ENCODE measurements around the gene KCNN3. TPM values are rescaled to one million over a fixed set of nuclear protein-coding genes. Genes with fewer than 3 reads are reported as not detected.

The KCNN3 gene
- total RNA-seq, 6 experiments from 2014 or later = not detected

DNA sequence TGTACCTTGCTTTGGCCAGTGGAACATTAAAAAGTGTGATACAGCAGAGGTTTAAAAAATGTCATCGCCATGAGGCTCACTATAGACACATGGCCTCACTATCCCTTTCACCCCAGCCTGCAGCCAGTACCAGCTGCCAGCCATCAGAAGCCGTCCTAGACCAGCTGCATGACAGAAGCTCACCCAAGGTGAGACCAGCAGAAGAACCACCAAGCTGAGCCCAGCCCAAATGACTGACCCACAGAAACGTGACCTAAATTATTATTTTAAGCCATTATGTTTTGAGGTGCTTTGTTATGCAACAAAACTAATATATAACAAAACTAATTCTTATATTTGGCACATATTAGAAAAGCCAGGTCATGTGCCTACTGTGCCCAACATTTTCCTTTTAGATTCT is 91.1 kb downstream of the KCNN3 start:
- DNase-seq = no peak
- peaks cover 4% of the 10 kb centered on the region; the same call in 1 of the 2 replicates for H3K36me3 Mint-ChIP-seq (ENCODE audit: low read depth)
- no peaks in the 10 kb centered on the region for H3K4me1 Mint-ChIP-seq (ENCODE audit: low read depth)
- no peak overlapping the region for H3K4me3 Mint-ChIP-seq
- peaks cover 66% of the 10 kb centered on the region for H3K27me3 Mint-ChIP-seq (ENCODE audit: insufficient read depth)
- no peak overlapping the region for H3K27ac Mint-ChIP-seq
- TF ChIP-seq, protein P1, sequence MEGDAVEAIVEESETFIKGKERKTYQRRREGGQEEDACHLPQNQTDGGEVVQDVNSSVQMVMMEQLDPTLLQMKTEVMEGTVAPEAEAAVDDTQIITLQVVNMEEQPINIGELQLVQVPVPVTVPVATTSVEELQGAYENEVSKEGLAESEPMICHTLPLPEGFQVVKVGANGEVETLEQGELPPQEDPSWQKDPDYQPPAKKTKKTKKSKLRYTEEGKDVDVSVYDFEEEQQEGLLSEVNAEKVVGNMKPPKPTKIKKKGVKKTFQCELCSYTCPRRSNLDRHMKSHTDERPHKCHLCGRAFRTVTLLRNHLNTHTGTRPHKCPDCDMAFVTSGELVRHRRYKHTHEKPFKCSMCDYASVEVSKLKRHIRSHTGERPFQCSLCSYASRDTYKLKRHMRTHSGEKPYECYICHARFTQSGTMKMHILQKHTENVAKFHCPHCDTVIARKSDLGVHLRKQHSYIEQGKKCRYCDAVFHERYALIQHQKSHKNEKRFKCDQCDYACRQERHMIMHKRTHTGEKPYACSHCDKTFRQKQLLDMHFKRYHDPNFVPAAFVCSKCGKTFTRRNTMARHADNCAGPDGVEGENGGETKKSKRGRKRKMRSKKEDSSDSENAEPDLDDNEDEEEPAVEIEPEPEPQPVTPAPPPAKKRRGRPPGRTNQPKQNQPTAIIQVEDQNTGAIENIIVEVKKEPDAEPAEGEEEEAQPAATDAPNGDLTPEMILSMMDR (IDR thresholded peaks at IDR 0.05) = no peak
- H3K9me3 Mint-ChIP-seq = peaks cover 8% of the 10 kb centered on the region

DNA sequence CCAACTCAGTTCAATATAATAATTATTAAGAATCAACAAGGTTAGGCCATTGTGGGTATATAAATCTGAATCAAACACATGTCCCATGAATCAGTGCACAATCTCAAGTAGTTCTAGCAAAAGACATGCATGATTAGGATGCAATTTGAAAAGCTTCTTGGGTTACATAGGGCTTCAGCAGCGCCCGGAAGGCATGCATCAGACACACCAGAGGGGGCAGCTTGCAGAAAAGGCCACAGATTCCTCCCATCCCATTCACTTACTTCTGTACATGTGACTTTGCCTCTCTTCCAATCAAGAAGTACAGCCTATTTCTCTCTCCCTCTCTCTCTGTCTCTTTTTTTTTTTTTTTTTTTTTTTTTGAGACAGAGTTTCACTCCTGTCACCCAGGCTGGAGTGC is 91.8 kb downstream of the KCNN3 start:
- no peak for DNase-seq
- TF ChIP-seq, protein P1 (IDR thresholded peaks at IDR 0.05) = no peak
- H3K9me3 Mint-ChIP-seq = peaks cover 8% of the 10 kb centered on the region
- H3K27ac Mint-ChIP-seq = no peak overlapping the region
- H3K4me3 Mint-ChIP-seq = no peak overlapping the region
- H3K27me3 Mint-ChIP-seq (ENCODE audit: insufficient read depth) = peaks cover 61% of the 10 kb centered on the region
- H3K4me1 Mint-ChIP-seq (ENCODE audit: low read depth) = no peaks in the 10 kb centered on the region
- peaks cover 4% of the 10 kb centered on the region; the same call in 1 of the 2 replicates for H3K36me3 Mint-ChIP-seq (ENCODE audit: low read depth)

DNA sequence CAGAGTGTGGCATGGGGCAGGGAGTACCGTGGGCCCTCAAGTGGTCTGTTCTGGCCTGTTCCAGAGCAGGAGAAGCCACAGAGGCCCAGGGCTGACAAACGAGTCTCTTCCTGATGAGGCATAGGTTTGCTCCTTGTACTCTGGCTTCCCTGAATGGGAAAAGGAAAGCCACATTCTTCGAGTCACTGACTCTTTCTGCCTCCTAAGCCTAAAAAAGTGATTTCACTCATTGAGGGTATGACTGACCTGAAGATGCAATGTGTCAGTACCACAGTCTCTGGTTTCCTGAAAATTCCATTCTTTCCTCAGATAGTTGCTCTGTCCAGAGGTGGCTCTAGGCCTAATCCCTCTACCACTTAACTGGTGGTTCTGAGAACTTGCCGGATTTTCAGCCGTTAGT is 92.3 kb downstream of the KCNN3 start:
- H3K4me3 Mint-ChIP-seq = no peak overlapping the region
- peaks cover 8% of the 10 kb centered on the region for H3K9me3 Mint-ChIP-seq
- no peak overlapping the region for H3K27ac Mint-ChIP-seq
- no peaks in the 10 kb centered on the region for H3K4me1 Mint-ChIP-seq (ENCODE audit: low read depth)
- DNase-seq = no peak
- TF ChIP-seq, protein P1 (IDR thresholded peaks at IDR 0.05) = no peak
- peaks cover 4% of the 10 kb centered on the region; the same call in 1 of the 2 replicates for H3K36me3 Mint-ChIP-seq (ENCODE audit: low read depth)
- peaks cover 60% of the 10 kb centered on the region for H3K27me3 Mint-ChIP-seq (ENCODE audit: insufficient read depth)

DNA sequence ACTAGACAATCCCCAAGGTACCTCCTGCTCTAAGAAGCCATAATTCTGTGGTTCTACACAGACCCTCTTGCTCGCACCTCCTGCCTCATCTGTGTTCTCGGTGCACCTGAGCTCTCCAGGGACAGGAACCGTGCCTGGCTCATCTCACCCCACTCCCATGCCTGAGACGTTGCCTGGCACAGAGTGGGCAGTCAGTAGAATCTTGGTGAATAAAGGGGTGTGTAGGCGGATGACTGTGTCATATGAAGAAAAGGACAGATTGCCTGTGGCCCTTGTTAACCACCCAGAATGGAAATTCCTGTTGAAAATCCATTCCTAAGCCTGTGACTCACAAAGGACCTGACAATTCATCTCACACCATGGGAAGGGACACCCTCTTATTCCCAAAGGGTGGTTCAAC is 92.9 kb downstream of the KCNN3 start:
- Mint-ChIP-seq H3K4me1 (ENCODE audit: low read depth) (no peaks in the 10 kb centered on the region), H3K27me3 (ENCODE audit: insufficient read depth) (peaks cover 59% of the 10 kb centered on the region), H3K4me3 (no peak overlapping the region), H3K9me3 (peaks cover 8% of the 10 kb centered on the region), H3K27ac (no peak overlapping the region), H3K36me3 (ENCODE audit: low read depth) (peaks cover 4% of the 10 kb centered on the region; the same call in 1 of the 2 replicates)
- TF ChIP-seq, protein P1 (IDR thresholded peaks at IDR 0.05) = no peak
- no peak for DNase-seq

DNA sequence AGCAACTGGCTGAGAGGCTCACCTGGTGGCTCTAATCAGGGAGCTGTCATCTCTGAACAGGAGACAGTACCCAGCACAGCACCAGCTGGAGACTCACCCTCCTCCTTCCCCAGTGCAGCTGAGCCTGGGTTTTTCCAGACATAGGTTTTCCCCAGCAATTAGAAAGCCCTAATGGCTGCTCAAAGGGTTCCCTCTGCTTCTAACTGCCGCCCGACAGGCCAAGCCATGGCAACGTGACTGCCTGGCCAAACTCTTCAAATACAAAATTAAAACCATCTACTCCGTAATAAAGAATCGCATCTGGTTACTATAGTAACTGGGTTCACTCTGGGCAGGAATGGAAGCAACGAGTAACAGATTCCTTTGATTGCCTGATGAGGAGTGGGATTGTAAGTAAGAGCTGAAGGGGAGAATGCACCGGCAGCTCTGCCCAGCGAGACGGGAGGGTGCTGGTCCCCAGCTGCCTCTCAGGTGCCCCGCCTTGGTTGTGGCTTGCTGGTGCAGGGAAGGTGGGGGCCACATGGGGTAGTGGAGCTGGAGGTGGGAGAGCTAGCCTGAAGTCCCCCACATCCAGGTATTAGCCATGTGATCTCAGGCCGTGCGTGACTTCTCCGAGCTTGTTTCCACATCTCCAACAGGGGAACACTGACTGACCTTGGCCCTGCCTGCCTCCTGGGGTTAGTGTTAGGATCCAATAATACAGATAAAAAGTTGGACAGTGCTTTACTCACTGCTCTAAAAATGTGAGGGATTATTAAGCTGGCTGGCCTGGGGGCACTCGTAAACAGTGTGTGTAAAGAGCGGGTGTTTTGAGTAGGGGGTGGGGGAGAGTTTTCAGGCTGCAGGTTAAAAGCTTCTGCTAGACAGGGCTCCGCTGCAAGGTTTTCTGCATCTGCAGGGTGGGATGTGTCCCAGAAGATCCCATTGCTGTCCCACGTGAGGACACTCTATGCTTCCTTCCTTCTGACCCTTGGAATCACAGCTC is 94.2 kb downstream of the KCNN3 start:
- no peak for DNase-seq
- TF ChIP-seq, protein P1 (IDR thresholded peaks at IDR 0.05) = no peak
- Mint-ChIP-seq H3K27ac (no peak overlapping the region), H3K4me1 (ENCODE audit: low read depth) (no peaks in the 10 kb centered on the region), H3K4me3 (no peak overlapping the region), H3K36me3 (ENCODE audit: low read depth) (peaks cover 4% of the 10 kb centered on the region; the same call in 1 of the 2 replicates), H3K9me3 (peaks cover 8% of the 10 kb centered on the region), H3K27me3 (ENCODE audit: insufficient read depth) (peaks cover 50% of the 10 kb centered on the region)
